ENCODE results near the gene SBNO2. TPM values are rescaled to one million over a fixed set of nuclear protein-coding genes. Genes with fewer than 3 reads are reported as not detected.

SBNO2 gene
- total and polyA plus RNA-seq, 2 of the 4 experiments (the other 2 are of a cell fraction) = 13.4 to 40.5 TPM

DNA sequence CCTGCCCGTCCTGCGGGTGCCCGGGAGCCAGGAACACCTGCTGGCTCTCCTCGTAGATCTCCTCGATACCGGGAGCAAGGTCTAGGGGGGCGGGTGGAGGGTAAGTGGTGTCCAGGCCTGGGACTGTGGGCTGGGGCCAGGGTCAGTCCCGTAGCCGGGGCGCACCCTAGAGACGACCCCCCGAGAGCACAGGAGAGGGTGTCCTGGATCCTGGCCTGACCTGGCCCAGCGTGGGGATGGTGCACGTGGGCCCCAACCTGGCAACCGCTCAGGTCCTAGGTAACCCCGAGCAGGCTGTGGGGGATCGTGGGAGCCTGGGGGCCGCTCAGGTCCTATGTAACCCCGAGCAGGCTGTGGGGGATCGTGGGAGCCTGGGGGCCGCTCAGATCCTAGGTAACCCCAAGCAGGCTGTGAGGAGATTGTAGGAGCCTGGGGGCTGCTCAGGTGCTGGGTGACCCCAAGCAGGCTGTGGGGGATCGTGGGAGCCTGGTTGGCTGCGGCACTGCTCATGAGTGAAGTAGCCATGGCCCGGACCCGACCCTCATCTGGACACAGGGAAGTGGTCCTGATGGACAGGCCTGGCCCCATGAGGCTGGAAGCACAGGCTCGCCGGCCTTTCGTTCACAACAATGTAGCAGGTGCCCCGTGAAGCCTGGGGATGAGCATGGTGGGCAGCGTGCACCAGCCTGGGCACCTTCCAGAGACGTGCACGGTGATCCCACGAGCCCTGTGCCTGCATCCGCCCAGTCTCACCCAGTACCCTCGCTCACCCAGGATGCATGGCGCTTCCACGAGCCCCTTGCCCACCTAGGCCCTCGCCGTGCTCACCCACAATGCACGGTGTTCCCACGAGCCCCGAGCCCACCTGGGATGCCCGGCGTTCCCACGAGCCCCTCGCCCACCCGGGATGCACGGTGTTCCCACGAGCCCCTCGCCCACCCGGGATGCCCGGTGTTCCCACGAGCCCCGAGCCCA lies 64.1 kb downstream of the SBNO2 start:
- Histone ChIP-seq H2BK5ac (ENCODE audit: low read depth, low read length, poor library complexity, severe bottlenecking) (no peak overlapping the region), H2BK20ac (ENCODE audit: low read depth, low read length) (no peak overlapping the region), H3K79me1 (ENCODE audit: low read depth in 1 of 2, low read length in 2 of 2) (peaks cover 3 to 41% of the 10 kb centered on the region in 2 experiments; a peak in 3 of 4 replicates), H3K4me1 (ENCODE audit: control insufficient read depth, insufficient read depth, low read length) (peaks cover 12% of the 10 kb centered on the region), H2AFZ (replicated peaks; ENCODE audit: low read length, poor library complexity) (no peak overlapping the region), H3K56ac (ENCODE audit: extremely low read depth, insufficient read depth, low read length) (no peak overlapping the region), H4K20me1 (ENCODE audit: insufficient read depth, low read length) (peaks cover 52% of the 10 kb centered on the region), H3K9me3 (ENCODE audit: control insufficient read depth, insufficient read depth, low read length) (no peaks in the 10 kb centered on the region), H3K27me3 (ENCODE audit: control insufficient read depth, insufficient read depth, low read length) (no peaks in the 10 kb centered on the region), H3K9me1 (ENCODE audit: insufficient read depth, low read length) (no peaks in the 10 kb centered on the region), H4K8ac (ENCODE audit: low read depth in 2 of 2, low read length in 2 of 2) (no peak overlapping the region), H3K4me3 (ENCODE audit: insufficient read depth, low read depth, low read length) (no peak overlapping the region), H2AK9ac (replicated peaks; ENCODE audit: low read depth, low read length, poor library complexity) (no peak overlapping the region), H3K9ac (ENCODE audit: low read depth, low read length) (no peak overlapping the region), H3K23ac (ENCODE audit: low read depth, low read length) (no peak overlapping the region), H3K4ac (ENCODE audit: low read depth, low read length) (no peak overlapping the region), H3K4me2 (ENCODE audit: low read depth, low read length) (no peak overlapping the region), H4K5ac (ENCODE audit: low read depth, low read length) (no peak overlapping the region), H3K27ac (ENCODE audit: insufficient read depth, low read length) (no peak overlapping the region), H2BK15ac (ENCODE audit: low read depth, low read length) (no peak overlapping the region), H4K91ac (ENCODE audit: insufficient read depth, low read depth, low read length) (no peak overlapping the region), H3K14ac (replicated peaks; ENCODE audit: low read depth, low read length) (no peak overlapping the region), H3K18ac (ENCODE audit: low read depth, low read length) (no peak overlapping the region), H2AK5ac (ENCODE audit: low read depth, low read length) (no peak overlapping the region), H3K36me3 (ENCODE audit: control insufficient read depth, insufficient read depth, low read length) (peaks cover 79% of the 10 kb centered on the region), H2BK120ac (ENCODE audit: low read depth, low read length) (no peak overlapping the region)
- in situ Hi-C loops (cut with MboI; ENCODE audit: low sequenced_read_pairs) (loop anchor here (5.0 kb wide), 1 partner anchor 92 kb away; no protein-coding TSS in a partner anchor), dilution Hi-C loops (cut with HindIII; ENCODE audit: low sequenced_read_pairs, unreplicated experiment) (no loop called here), intact Hi-C loops (cut with micrococcal nuclease) (loop anchor here (5.0 kb wide), 1 partner anchor 82 kb away; no protein-coding TSS in a partner anchor)
- no TSS peak for BruUV-seq (replicated peaks)
- ChIA-PET CTCF (no interaction called here), POLR2A (ENCODE audit: unreplicated experiment) (no interaction called here)
- DNase-seq (no peak), ATAC-seq (ENCODE audit: low read depth) (no peak)
- WGBS, 2 experiments (ENCODE audit: extremely low coverage in 2 of 2, insufficient read length in 1 of 2) = 96% methylated on average over 29 of the region's 54 CpGs; no CpG with 5 or more reads in 1 of the 2 experiments
- TF ChIP-seq MAFK (IDR thresholded peaks at IDR 0.05; ENCODE audit: low read depth, low read length) = no peak
- TF ChIP-seq SMC3 (IDR thresholded peaks at IDR 0.05; ENCODE audit: low read depth, low read length) = no peak
- no peak for TF ChIP-seq POLR2A (IDR thresholded peaks at IDR 0.05; ENCODE audit: low read depth, low read length)
- TF ChIP-seq, protein P1, sequence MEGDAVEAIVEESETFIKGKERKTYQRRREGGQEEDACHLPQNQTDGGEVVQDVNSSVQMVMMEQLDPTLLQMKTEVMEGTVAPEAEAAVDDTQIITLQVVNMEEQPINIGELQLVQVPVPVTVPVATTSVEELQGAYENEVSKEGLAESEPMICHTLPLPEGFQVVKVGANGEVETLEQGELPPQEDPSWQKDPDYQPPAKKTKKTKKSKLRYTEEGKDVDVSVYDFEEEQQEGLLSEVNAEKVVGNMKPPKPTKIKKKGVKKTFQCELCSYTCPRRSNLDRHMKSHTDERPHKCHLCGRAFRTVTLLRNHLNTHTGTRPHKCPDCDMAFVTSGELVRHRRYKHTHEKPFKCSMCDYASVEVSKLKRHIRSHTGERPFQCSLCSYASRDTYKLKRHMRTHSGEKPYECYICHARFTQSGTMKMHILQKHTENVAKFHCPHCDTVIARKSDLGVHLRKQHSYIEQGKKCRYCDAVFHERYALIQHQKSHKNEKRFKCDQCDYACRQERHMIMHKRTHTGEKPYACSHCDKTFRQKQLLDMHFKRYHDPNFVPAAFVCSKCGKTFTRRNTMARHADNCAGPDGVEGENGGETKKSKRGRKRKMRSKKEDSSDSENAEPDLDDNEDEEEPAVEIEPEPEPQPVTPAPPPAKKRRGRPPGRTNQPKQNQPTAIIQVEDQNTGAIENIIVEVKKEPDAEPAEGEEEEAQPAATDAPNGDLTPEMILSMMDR (conservative IDR thresholded peaks at IDR 0.05; ENCODE audit: low read depth, low read length) = no peak
- TF ChIP-seq, protein P2, sequence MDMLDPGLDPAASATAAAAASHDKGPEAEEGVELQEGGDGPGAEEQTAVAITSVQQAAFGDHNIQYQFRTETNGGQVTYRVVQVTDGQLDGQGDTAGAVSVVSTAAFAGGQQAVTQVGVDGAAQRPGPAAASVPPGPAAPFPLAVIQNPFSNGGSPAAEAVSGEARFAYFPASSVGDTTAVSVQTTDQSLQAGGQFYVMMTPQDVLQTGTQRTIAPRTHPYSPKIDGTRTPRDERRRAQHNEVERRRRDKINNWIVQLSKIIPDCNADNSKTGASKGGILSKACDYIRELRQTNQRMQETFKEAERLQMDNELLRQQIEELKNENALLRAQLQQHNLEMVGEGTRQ (IDR thresholded peaks at IDR 0.05; ENCODE audit: low read depth, low read length) = no peak
- TF ChIP-seq MXI1 (IDR thresholded peaks at IDR 0.05; ENCODE audit: borderline replicate concordance, low read depth, low read length) = no peak
- TF ChIP-seq CEBPB (IDR thresholded peaks at IDR 0.05; ENCODE audit: low read depth, low read length) = no peak
- TF ChIP-seq, protein P3, sequence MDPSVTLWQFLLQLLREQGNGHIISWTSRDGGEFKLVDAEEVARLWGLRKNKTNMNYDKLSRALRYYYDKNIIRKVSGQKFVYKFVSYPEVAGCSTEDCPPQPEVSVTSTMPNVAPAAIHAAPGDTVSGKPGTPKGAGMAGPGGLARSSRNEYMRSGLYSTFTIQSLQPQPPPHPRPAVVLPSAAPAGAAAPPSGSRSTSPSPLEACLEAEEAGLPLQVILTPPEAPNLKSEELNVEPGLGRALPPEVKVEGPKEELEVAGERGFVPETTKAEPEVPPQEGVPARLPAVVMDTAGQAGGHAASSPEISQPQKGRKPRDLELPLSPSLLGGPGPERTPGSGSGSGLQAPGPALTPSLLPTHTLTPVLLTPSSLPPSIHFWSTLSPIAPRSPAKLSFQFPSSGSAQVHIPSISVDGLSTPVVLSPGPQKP (IDR thresholded peaks at IDR 0.05; ENCODE audit: borderline replicate concordance, low read depth, low read length) = no peak
- no peak for TF ChIP-seq RCOR1 (IDR thresholded peaks at IDR 0.05; ENCODE audit: insufficient replicate concordance, low read length)
- TF ChIP-seq MAZ (IDR thresholded peaks at IDR 0.05; ENCODE audit: borderline replicate concordance, low read depth, low read length) = no peak
- TF ChIP-seq BHLHE40 (IDR thresholded peaks at IDR 0.05; ENCODE audit: low read depth, low read length) = no peak
- TF ChIP-seq RAD21 (IDR thresholded peaks at IDR 0.05; ENCODE audit: low read length) = no peak
- TF ChIP-seq NFE2L2 (IDR thresholded peaks at IDR 0.05; ENCODE audit: low read depth, low read length) = no peak
- TF ChIP-seq FOS (IDR thresholded peaks at IDR 0.05; ENCODE audit: low read depth, low read length) = no peak

Measured in IMR-90 (cell line).